ENCODE measurements around the gene STAT4. TPM values are rescaled to one million over a fixed set of nuclear protein-coding genes. Genes with fewer than 3 reads are reported as not detected.

Gene STAT4
- polyA plus RNA-seq, 1 of the 3 experiments (the other 2 are of a cell fraction): 0.12 TPM

- Histone ChIP-seq H4K20me1 (ENCODE audit: insufficient read depth) (no peaks in the 10 kb centered on the region), H3K9ac (no peak overlapping the region), H3K36me3 (replicated peaks in 1 of 2; ENCODE audit: control insufficient read depth in 1 of 2, insufficient read depth in 2 of 2, low read length in 1 of 2) (no peaks in the 10 kb centered on the region), H3K4me2 (no peak overlapping the region), H3K9me2 (no peaks in the 10 kb centered on the region), H3K27ac (ENCODE audit: low read depth in 2 of 2, low read length in 1 of 2) (no peak overlapping the region), H3F3A (replicated peaks; ENCODE audit: insufficient read depth) (no peaks in the 10 kb centered on the region), H3K4me3 (ENCODE audit: low read depth in 2 of 2, low read length in 1 of 2) (no peak overlapping the region), H3K4me1 (ENCODE audit: control insufficient read depth in 1 of 2, insufficient read depth in 2 of 2, low read depth in 1 of 2, low read length in 1 of 2) (no peaks in the 10 kb centered on the region), H3K79me2 (ENCODE audit: insufficient read depth) (no peaks in the 10 kb centered on the region), H3K27me3 (ENCODE audit: insufficient read depth) (no peaks in the 10 kb centered on the region), H2AFZ (ENCODE audit: low read depth) (no peak overlapping the region), H3K9me3 (no peaks in the 10 kb centered on the region)
- ChIA-PET CTCF (no interaction called here), POLR2A (no interaction called here)
- WGBS (ENCODE audit: low lambda C conversion rate): 39% methylated on average over 4 of the region's 4 CpGs
- DNase-seq: no peak
- TF ChIP-seq NFIC (IDR thresholded peaks at IDR 0.05; ENCODE audit: borderline replicate concordance) (no peak), MXI1 (IDR thresholded peaks at IDR 0.05; ENCODE audit: low read depth, low read length) (no peak), FOSL2 (IDR thresholded peaks at IDR 0.05; ENCODE audit: borderline replicate concordance, low read depth) (no peak), TCF12 (IDR thresholded peaks at IDR 0.05) (no peak), FOXJ3 (CRISPR knock-in tag; IDR thresholded peaks at IDR 0.05) (no peak), GABPA (IDR thresholded peaks at IDR 0.05; ENCODE audit: low read depth) (no peak), USF2 (IDR thresholded peaks at IDR 0.05; ENCODE audit: borderline replicate concordance, low read depth, low read length) (no peak), MAX (IDR thresholded peaks at IDR 0.05; ENCODE audit: low read depth) (no peak), JUND (IDR thresholded peaks at IDR 0.05) (no peak), PBX3 (IDR thresholded peaks at IDR 0.05) (no peak), CHD2 (IDR thresholded peaks at IDR 0.05; ENCODE audit: low read length, partially characterized antibody) (no peak), SIN3A (IDR thresholded peaks at IDR 0.05; ENCODE audit: borderline replicate concordance, low read depth, low read length) (no peak), REST (IDR thresholded peaks at IDR 0.05; ENCODE audit: low read depth, low read length) (no peak), SMC3 (IDR thresholded peaks at IDR 0.05; ENCODE audit: low read depth, low read length) (no peak), GATA2 (CRISPR knock-in tag; IDR thresholded peaks at IDR 0.05) (no peak), FOXM1 (IDR thresholded peaks at IDR 0.05; ENCODE audit: low read depth) (no peak)
Observed at GRCh38 chr2:191066197-191066918, 84.4 kb downstream of the STAT4 start.
